ENCODE data around the gene PGM1.

Gene PGM1

DNA sequence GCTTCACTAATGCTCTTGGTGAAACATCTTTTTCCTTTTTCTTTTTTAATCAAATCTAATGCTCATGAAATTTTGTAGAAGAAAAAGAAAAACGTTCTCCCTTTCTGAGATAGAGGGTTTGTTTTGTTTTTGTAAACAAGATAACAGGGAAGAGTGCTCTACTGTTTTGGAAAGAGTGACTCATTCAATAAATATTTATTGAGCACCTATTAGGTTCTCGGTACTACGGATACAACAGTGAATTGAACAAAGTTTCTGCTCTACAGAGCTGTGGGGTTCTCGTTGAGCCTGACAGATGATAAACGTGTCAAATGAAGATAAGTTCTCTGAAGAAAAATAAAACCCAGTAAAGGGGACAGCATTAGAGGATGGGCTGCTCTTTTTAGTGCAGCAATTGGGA lies 7.0 kb downstream of the PGM1 start:
- no peak for DNase-seq (ENCODE audit: low read depth in 1 of 2, low spot score in 1 of 2)

GRCh38 chr1:63601061-63601460 lies 7.8 kb downstream of the PGM1 start:
- DNase-seq (ENCODE audit: low read depth in 1 of 2, low spot score in 1 of 2): no peak

DNA sequence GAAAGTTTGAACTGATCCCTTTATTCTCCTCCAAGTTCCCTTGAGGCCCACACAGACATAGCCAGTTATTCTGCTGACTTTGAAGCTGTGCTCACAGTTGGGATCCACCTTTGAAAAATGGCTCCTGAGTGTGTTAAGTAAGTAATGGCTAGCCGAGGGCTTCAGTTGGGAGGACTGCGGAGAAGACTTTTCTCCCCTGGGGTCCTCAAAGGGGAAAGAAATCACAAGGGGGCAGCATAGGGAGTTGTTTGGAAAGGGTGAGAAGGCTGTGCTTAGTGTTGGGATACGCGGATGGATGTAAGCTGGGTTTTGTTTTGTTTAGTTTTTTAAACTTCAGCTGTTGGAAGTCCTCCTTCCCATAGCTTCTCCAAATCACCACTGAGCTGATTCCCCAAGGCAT lies 8.3 kb downstream of the PGM1 start:
- DNase-seq (ENCODE audit: low read depth in 1 of 2, low spot score in 1 of 2): no peak

DNA sequence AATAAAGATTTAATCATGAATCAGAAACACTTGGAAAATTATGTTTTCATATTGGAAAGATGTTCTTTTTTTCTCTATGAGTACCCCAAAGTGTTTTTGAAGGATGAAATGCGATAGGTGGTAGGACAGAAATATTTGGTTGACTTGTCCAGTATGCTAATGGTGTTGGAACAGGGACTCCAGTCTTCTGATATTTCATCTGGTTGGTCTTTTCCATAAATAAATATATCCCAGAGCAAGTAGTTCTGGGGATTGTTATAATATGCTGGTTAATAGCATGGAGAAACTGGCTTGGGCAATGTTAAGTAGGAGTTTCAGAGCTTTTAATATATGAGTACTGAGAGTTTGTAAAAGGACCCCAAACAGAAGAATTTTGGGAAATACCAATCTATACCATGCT lies 8.7 kb downstream of the PGM1 start:
- DNase-seq (ENCODE audit: low read depth in 1 of 2, low spot score in 1 of 2): no peak

DNA sequence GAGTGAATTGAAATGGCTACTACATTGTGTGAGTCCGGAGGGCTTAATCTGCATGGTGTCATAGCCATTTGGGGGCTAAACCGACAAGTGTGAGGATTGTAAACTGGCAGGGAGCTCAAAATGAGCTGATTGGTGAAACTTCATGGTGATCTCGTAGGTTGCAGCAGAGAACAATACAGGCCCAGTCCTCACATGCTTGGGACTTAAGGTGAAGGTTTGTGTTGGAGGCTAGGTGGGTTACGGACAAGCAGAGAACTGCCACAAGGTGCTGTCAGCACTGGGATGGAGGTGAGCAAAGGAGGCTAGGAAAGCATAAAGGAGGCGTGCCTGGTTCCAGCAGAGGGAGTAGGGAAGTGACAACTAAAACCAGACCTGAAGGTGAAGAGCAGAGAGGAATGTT lies 9.4 kb downstream of the PGM1 start:
- DNase-seq (ENCODE audit: low read depth in 1 of 2, low spot score in 1 of 2): no peak

GRCh38 chr1:63603810-63604209 lies 10.6 kb downstream of the PGM1 start:
- DNase-seq (ENCODE audit: low read depth in 1 of 2, low spot score in 1 of 2): no peak

DNA sequence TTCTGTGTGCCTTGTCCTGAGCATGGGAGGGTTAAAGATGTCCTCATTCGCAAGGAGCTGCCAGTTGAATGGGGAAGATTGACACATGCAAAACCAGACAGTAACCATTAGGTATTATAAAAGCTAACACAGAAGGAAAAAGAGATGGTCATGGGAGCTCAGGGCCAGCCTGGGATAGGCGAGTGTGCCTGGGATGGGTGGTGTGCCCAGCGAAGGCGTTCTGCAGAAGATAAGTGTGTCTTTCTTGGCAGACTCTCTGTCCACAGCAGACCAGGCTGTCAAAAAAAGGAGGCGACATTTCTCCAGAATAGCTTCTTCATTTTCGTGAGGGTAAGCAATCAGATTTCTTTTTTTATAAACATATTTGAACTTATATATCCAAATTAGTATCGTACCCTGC lies 14.1 kb downstream of the PGM1 start:
- no peak for DNase-seq (ENCODE audit: low read depth in 1 of 2, low spot score in 1 of 2)

- DNase-seq (ENCODE audit: low read depth in 1 of 2, low spot score in 1 of 2): no peak
These were observed 18.0 kb downstream of the PGM1 start for GRCh38 chr1:63611231-63611630.

GRCh38 chr1:63612564-63612963 lies 19.4 kb downstream of the PGM1 start:
- no peak for DNase-seq (ENCODE audit: low read depth in 1 of 2, low spot score in 1 of 2)

DNA sequence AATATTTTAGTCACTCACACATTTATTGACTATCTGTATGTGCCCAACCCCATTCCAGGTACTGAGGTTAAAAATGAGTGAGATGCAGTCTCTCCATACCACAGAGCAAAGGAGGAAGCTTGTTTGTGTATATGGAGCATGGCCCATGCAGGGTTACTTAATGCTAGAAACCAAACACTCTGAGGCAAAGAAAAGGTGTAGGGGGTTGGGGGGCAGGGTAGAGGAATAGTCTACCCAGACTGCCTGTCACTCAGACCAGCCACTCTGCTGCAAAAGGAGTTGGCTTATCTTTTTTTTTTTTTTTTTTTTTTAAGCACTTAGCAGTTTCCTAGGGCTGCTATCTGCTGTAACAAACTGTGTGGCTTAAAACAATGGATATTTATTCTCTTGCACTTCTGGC lies 19.8 kb downstream of the PGM1 start:
- DNase-seq (ENCODE audit: low read depth in 1 of 2, low spot score in 1 of 2): no peak

GRCh38 chr1:63615768-63616420 lies 22.7 kb downstream of the PGM1 start:
- peak; percentile 10 for DNase-seq (ENCODE audit: low read depth in 1 of 2, low spot score in 1 of 2)

DNA sequence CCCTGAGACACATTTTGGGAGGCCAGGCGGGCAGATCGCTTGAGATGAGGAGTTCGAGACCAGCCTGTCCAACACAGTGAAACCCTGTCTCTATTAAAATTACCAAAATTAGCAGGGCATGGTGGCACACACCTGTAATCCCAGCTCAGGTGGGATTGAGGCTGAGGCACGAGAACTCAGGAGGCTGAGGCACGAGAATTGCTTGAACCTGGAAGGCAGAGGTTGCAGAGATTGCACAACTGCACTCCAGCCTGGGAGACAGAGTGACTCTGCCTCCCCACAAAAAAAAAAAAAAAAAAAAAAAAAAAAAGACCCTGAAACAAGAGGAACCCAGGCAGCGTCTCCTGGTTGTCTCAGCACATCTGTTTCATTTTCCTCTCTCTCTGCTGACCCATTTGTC lies 24.2 kb downstream of the PGM1 start:
- DNase-seq (ENCODE audit: low read depth in 1 of 2, low spot score in 1 of 2): no peak

- DNase-seq (ENCODE audit: low read depth in 1 of 2, low spot score in 1 of 2): no peak
These were observed 24.8 kb downstream of the PGM1 start for GRCh38 chr1:63618011-63618410.

DNA sequence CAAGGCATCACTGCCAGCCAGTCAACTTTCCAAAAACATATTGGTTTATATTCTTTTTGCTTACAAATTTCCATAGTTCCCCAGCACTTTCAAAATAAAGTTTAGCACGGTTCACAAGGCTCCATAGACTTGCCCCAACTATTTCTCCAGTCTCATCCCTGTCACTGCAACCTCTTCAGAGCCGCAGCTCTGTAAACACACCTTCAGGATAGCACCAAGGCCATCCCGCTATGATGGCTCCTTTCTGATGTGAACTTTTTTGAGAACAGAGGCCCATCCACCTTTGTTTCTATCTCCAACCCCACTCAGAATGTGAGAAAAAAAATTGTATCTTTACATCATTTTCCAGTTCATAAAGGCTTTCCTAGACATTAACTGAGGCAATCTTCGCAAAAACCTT lies 26.3 kb downstream of the PGM1 start:
- no peak for DNase-seq (ENCODE audit: low read depth in 1 of 2, low spot score in 1 of 2)

DNA sequence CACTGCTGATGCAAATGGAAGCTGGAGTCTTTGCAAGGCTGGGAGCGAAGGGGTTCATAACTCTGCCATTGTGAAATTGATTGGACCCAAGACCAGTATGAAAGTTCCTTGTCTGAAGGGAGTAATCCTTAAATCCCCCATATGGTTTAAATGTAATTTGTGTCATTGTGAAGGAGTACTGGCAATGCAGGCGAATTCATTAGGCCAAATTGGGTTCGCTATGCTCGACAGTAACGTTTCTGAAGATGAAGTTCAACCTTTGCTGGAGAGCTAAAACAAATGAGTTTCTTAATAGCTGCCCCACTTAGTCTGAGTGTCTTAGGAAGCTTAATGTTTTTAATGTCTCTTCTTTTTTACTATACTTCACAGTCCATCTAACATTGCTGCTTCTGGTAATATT lies 27.5 kb downstream of the PGM1 start:
- DNase-seq (ENCODE audit: low read depth in 1 of 2, low spot score in 1 of 2): no peak

DNA sequence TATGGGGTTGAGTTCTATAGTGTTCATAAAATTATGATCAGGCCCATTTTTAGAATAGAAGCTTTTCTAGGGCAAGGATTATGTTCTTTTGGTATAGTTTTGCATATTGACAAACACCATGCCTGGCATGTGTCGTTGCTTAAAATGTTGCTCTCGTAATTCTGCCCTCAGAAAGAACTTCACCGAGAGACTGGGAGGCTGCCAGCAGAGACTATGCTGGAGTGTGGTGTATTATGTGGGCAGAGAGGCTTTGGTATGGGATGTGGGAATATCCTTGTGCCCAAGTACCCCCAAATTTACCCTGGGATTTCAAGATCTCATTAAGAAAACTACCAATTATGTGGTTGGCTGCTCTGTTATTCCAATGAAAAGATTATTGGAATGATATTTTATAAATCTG lies 27.9 kb downstream of the PGM1 start:
- no peak for DNase-seq (ENCODE audit: low read depth in 1 of 2, low spot score in 1 of 2)

DNA sequence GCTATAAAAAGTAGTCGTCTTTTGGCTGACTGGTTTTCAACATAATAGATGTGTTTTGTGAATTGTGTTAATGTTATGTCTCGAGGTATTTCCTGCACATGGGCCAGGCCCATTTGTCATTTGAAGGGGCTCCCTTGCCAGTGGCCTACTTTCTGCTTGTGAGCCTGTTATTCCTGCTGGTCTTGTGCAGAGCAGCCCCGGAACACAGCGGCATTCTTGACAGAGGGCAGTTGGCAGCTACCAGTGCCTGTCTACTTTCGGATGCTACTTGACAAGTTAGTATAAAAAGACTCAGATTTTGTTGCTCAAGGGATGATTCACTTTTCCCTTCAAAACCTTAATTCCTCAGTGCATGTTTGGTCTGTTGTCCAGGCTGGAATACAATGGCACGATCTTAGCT lies 28.5 kb downstream of the PGM1 start:
- DNase-seq (ENCODE audit: low read depth in 1 of 2, low spot score in 1 of 2): no peak

- DNase-seq (ENCODE audit: low read depth in 1 of 2, low spot score in 1 of 2): no peak
These were observed 29.8 kb downstream of the PGM1 start for GRCh38 chr1:63622849-63623566.

GRCh38 chr1:63623952-63624351 lies 30.7 kb downstream of the PGM1 start:
- no peak for DNase-seq (ENCODE audit: low read depth in 1 of 2, low spot score in 1 of 2)

- DNase-seq (ENCODE audit: low read depth in 1 of 2, low spot score in 1 of 2): no peak
These were observed 31.7 kb downstream of the PGM1 start for GRCh38 chr1:63624911-63625310.

- DNase-seq (ENCODE audit: low read depth in 1 of 2, low spot score in 1 of 2): no peak
These were observed 33.0 kb downstream of the PGM1 start for GRCh38 chr1:63626222-63626621.

DNA sequence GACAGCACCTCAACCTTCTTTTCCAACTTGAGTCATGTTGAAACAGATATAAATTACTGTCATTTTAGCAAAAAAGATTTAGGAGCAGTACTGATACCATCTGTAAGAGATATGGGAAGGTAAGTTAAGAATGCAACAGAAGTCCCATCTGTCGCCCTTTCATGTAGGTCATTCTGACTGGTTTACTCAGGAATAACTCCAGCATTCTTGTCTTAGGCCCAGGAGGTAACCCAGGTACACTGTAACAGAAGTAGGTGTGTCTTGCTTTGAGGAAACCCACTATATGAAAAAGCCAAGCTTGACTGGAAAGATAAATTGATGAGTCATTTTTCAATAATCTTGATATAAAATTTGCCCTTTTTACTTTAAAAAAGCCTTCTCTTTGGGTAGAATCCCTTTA lies 35.4 kb downstream of the PGM1 start:
- DNase-seq (ENCODE audit: low read depth in 1 of 2, low spot score in 1 of 2): no peak

DNA sequence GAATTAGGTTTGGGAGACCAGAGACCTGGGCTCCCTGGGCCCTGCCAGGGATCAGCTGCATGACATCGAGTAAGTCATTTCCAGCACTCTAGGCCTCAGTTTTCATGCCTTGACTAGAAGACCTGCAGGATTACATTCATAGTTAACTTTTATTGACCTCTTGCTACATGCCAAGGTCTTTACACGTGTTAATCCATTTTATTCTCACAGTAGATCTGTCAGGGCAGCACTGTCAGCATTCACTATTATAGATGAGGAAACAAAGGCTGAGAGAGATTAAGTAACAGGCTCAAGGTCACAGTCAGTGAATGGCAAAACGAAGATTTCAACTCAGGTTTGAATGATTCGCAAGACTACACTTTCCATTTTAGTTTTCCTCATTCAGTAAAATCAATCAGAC lies 37.0 kb downstream of the PGM1 start:
- DNase-seq (ENCODE audit: low read depth in 1 of 2, low spot score in 1 of 2): no peak
